ENCODE measurements around the gene CEP162.

The CEP162 gene

DNA sequence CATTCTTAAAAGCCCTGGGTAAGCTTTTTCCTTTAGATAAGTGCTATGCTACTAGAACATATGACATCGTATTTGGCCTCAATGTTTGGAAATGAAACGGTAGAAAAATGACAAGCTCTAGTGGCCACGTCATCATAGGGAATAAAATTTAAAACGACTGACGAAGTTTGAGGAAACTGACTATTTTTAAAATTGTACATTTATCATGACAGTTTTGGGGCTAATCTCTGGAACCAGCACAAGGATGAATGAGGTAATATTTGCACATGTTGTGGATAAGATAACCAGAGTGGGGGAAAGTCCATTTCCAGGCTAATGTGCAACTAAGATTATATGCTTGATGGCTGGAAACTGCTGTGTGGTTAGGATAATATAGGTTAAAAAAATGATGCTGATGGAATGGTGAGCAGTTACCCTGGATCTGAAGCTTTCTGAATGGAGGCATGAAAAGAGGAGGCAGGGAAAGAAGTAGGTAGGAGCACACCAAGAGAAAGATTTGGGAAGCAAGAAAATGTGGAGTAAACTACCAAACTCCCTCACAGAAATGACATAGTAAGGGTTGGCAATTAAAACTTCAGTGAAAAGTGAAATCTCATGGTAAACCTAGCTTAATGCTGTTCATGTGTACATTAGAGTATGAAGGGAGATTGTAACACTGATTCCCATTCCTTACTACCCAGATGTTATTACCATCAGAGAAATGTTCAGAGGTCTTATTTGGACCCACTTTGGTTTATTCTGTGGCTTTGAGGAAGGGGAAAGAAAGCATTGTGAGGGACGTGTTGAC is 42.7 kb upstream of the CEP162 start:
- H3K4me3 ChIP-seq (ENCODE audit: insufficient read depth, low read length, poor library complexity, severe bottlenecking): no peak overlapping the region
- H3K27me3 ChIP-seq (ENCODE audit: low read length): 0 out of 2 replicates have a peak, but pooled peaks cover 3% of the 10 kb centered on the region
- no peaks in the 10 kb centered on the region for H3F3A ChIP-seq (ENCODE audit: insufficient read depth)
- H3K9me2 ChIP-seq (replicated peaks; ENCODE audit: insufficient read depth, low read length): no peaks in the 10 kb centered on the region
- H3K79me2 ChIP-seq (ENCODE audit: insufficient read depth, low read length): no peaks in the 10 kb centered on the region
- H3K27ac ChIP-seq (ENCODE audit: low read depth, low read length): no peak overlapping the region
- H3K9me3 ChIP-seq (ENCODE audit: insufficient read depth, low read length): no peaks in the 10 kb centered on the region
- H3K9ac ChIP-seq (ENCODE audit: low read length): no peak overlapping the region
- no peak overlapping the region for H3K4me2 ChIP-seq (ENCODE audit: low read depth, low read length, poor library complexity, severe bottlenecking)
- TF ChIP-seq EZH2phosphoT487 (conservative IDR thresholded peaks at IDR 0.05; ENCODE audit: low read length) (no peak), CTCF (IDR thresholded peaks at IDR 0.05; ENCODE audit: insufficient read depth, low read length, poor library complexity, severe bottlenecking) (no peak)
- H3K36me3 ChIP-seq (ENCODE audit: low read length): no peaks in the 10 kb centered on the region
- no peaks in the 10 kb centered on the region for H4K20me1 ChIP-seq (ENCODE audit: low read depth, low read length)
- no peak overlapping the region for H2AFZ ChIP-seq (ENCODE audit: low read depth, low read length, severe bottlenecking)

DNA sequence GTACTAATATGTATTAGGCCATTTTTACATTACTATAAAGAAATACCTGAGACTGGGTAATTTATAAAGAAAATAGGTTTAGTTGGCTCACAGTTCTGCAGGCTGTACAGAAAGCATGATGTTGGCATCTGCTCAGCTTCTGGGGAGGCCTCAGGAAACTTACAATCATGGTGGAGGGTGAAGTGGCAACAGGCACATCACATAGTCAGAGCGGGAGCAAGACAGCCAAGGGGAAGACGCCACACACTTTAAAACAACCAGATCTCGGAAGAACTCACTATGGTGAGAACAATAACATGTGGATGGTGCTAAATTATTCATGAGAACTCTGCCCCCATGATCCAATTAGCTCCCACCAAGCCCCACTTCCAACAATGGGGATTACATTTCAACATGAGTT is 41.3 kb upstream of the CEP162 start:
- Histone ChIP-seq H3K9me3 (ENCODE audit: insufficient read depth, low read length) (no peaks in the 10 kb centered on the region), H3K79me2 (ENCODE audit: insufficient read depth, low read length) (no peaks in the 10 kb centered on the region), H4K20me1 (ENCODE audit: low read depth, low read length) (no peaks in the 10 kb centered on the region), H3K4me2 (ENCODE audit: low read depth, low read length, poor library complexity, severe bottlenecking) (no peak overlapping the region), H3K4me3 (ENCODE audit: insufficient read depth, low read length, poor library complexity, severe bottlenecking) (no peak overlapping the region), H2AFZ (ENCODE audit: low read depth, low read length, severe bottlenecking) (no peak overlapping the region), H3K27me3 (ENCODE audit: low read length) (no peaks in the 10 kb centered on the region), H3F3A (ENCODE audit: insufficient read depth) (no peaks in the 10 kb centered on the region), H3K36me3 (ENCODE audit: low read length) (no peaks in the 10 kb centered on the region), H3K9ac (ENCODE audit: low read length) (no peak overlapping the region), H3K9me2 (replicated peaks; ENCODE audit: insufficient read depth, low read length) (no peaks in the 10 kb centered on the region), H3K27ac (ENCODE audit: low read depth, low read length) (no peak overlapping the region)
- no peak for TF ChIP-seq CTCF (IDR thresholded peaks at IDR 0.05; ENCODE audit: insufficient read depth, low read length, poor library complexity, severe bottlenecking)
- TF ChIP-seq EZH2phosphoT487 (conservative IDR thresholded peaks at IDR 0.05; ENCODE audit: low read length): no peak

GRCh38 chr6:84263557-84263956 is 36.1 kb upstream of the CEP162 start:
- no peaks in the 10 kb centered on the region for H3K9me3 ChIP-seq (ENCODE audit: insufficient read depth, low read length)
- no peaks in the 10 kb centered on the region for H3F3A ChIP-seq (ENCODE audit: insufficient read depth)
- TF ChIP-seq CTCF (IDR thresholded peaks at IDR 0.05; ENCODE audit: insufficient read depth, low read length, poor library complexity, severe bottlenecking): no peak
- no peaks in the 10 kb centered on the region for H3K79me2 ChIP-seq (ENCODE audit: insufficient read depth, low read length)
- H3K4me3 ChIP-seq (ENCODE audit: insufficient read depth, low read length, poor library complexity, severe bottlenecking): no peak overlapping the region
- no peaks in the 10 kb centered on the region for H3K36me3 ChIP-seq (ENCODE audit: low read length)
- H4K20me1 ChIP-seq (ENCODE audit: low read depth, low read length): no peaks in the 10 kb centered on the region
- H3K9me2 ChIP-seq (replicated peaks; ENCODE audit: insufficient read depth, low read length): no peaks in the 10 kb centered on the region
- no peak overlapping the region for H3K9ac ChIP-seq (ENCODE audit: low read length)
- H2AFZ ChIP-seq (ENCODE audit: low read depth, low read length, severe bottlenecking): no peak overlapping the region
- H3K4me2 ChIP-seq (ENCODE audit: low read depth, low read length, poor library complexity, severe bottlenecking): no peak overlapping the region
- no peak overlapping the region for H3K27ac ChIP-seq (ENCODE audit: low read depth, low read length)
- no peaks in the 10 kb centered on the region for H3K27me3 ChIP-seq (ENCODE audit: low read length)
